SK-N-SH (cell line): ENCODE measurements around the gene MBD2. TPM values are rescaled to one million over a fixed set of nuclear protein-coding genes. Genes with fewer than 3 reads are reported as not detected.
"Not testable (repeated sequence)": the region's sequence is repeated elsewhere in the genome, so short reads cannot be mapped to it uniquely, and the experiment has no call there.

ENCODE experiments used
- CTCF ChIA-PET: fragments of 300-600, 350-600 bp; formaldehyde crosslinking; extraction: SDS; loops from one replicate; lab custom pipeline; 2021; lab: Yijun Ruan, JAX
- POLR2A ChIA-PET: fragments of 350-600 bp; sonication (Branson Sonifier 250); formaldehyde crosslinking; extraction: SDS; loops from one replicate; lab custom pipeline; 2020; ENCODE audit warnings: antibody characterized with exemption, inconsistent platforms; lab: Yijun Ruan, JAX
- DNase-seq: peaks from one replicate; pipeline ENCODE4 v3.0.0; 2012
- H2AFZ ChIP-seq: fragments of 200-600 bp; sonication (generic); 2 replicates; pipeline ENCODE4 v1.8.1; 2016; ENCODE audit warnings: antibody characterized with exemption, mild to moderate bottlenecking, low read depth
- H3F3A ChIP-seq: fragments of 200-600 bp; sonication (generic); replicated peaks from 2 replicates; pipeline ENCODE3; 2016; ENCODE audit warnings: antibody characterized with exemption, mild to moderate bottlenecking; ENCODE audit not compliant: insufficient read depth
- H3K27ac ChIP-seq, 2 experiments: fragments of 200-500 bp in 1 of 2; fragments of 200-600 bp in 1 of 2; sonication (Bioruptor generic) in 1 of 2; sonication (generic), shearing (Covaris generic) in 1 of 2; 2 replicates each; pipeline versions ENCODE4 v1.5.1 to v1.6.1; 2014 to 2016; ENCODE audit warnings: low read depth in 2 of 2, inconsistent platforms in 1 of 2, low read length in 1 of 2, mild to moderate bottlenecking in 1 of 2, mixed read lengths in 1 of 2
- H3K27me3 ChIP-seq: fragments of 200-600 bp; sonication (generic), shearing (Covaris generic); 2 replicates; pipeline ENCODE4 v1.6.1; 2016; ENCODE audit warnings: mixed run types; ENCODE audit not compliant: insufficient read depth
- H3K36me3 ChIP-seq, 2 experiments: fragments of 200-500 bp in 1 of 2; fragments of 200-600 bp in 1 of 2; sonication (Bioruptor generic) in 1 of 2; sonication (generic) in 1 of 2; replicated peaks in 1 of 2; 2 replicates each; pipeline versions ENCODE3 to v1.5.1; 2014 to 2016; ENCODE audit warnings: low read length in 1 of 2, mild to moderate bottlenecking in 1 of 2; ENCODE audit not compliant: insufficient read depth in 2 of 2, control insufficient read depth in 1 of 2
- H3K4me1 ChIP-seq, 2 experiments: fragments of 200-500 bp in 1 of 2; fragments of 200-600 bp in 1 of 2; sonication (Bioruptor generic) in 1 of 2; sonication (generic), shearing (Covaris generic) in 1 of 2; 2 replicates each; pipeline versions ENCODE4 v1.5.1 to v1.6.1; 2014 to 2016; ENCODE audit warnings: low read depth in 1 of 2, low read length in 1 of 2, mixed run types in 1 of 2; ENCODE audit not compliant: insufficient read depth in 2 of 2, control insufficient read depth in 1 of 2
- H3K4me2 ChIP-seq: fragments of 200-600 bp; sonication (generic), shearing (Covaris generic); 2 replicates; pipeline ENCODE4 v1.6.1; 2017; ENCODE audit warnings: mixed run types
- H3K4me3 ChIP-seq, 2 experiments: fragments of 200-500 bp in 1 of 2; fragments of 200-600 bp in 1 of 2; sonication (Bioruptor generic) in 1 of 2; sonication (generic), shearing (Covaris generic) in 1 of 2; 2 replicates each; pipeline versions ENCODE4 v1.5.1 to v1.8.1; 2014 to 2016; ENCODE audit warnings: low read depth in 2 of 2, inconsistent platforms in 1 of 2, low read length in 1 of 2, mild to moderate bottlenecking in 1 of 2, mixed read lengths in 1 of 2, moderate library complexity in 1 of 2
- H3K79me2 ChIP-seq: fragments of 200-600 bp; sonication (generic); 2 replicates; pipeline ENCODE4 v1.8.1; 2017; ENCODE audit warnings: mild to moderate bottlenecking; ENCODE audit not compliant: insufficient read depth
- H3K9ac ChIP-seq: fragments of 200-600 bp; sonication (generic); 2 replicates; pipeline ENCODE4 v1.6.1; 2017; ENCODE audit warnings: mixed run types
- H3K9me2 ChIP-seq: fragments of 200-600 bp; sonication (generic); 2 replicates; pipeline ENCODE4 v1.6.1; 2017; ENCODE audit warnings: mixed run types
- H3K9me3 ChIP-seq: fragments of 200-600 bp; sonication (generic); 2 replicates; pipeline ENCODE4 v1.6.1; 2017; ENCODE audit warnings: mixed run types, mild to moderate bottlenecking, moderate library complexity
- H4K20me1 ChIP-seq: fragments of 200-600 bp; sonication (generic); 2 replicates; pipeline ENCODE4 v1.6.1; 2017; ENCODE audit warnings: mild to moderate bottlenecking, mixed run types; ENCODE audit not compliant: insufficient read depth
- EP300 ChIP-seq, 2 experiments: IDR thresholded peaks; 2 replicates each; pipeline versions ENCODE4 v1.4.0 to v1.6.1; 2012; ENCODE audit warnings: borderline replicate concordance in 1 of 2, low read depth in 1 of 2, low read length in 1 of 2
- GABPA ChIP-seq: IDR thresholded peaks from 2 replicates; pipeline ENCODE4 v1.4.0; 2012; ENCODE audit warnings: low read depth, mild to moderate bottlenecking
- MXI1 ChIP-seq: IDR thresholded peaks from 2 replicates; pipeline ENCODE4 v1.6.1; 2012; ENCODE audit warnings: mild to moderate bottlenecking, low read depth, low read length, improper control_type of control experiment
- NFIC ChIP-seq: IDR thresholded peaks from 2 replicates; pipeline ENCODE4 v1.4.0; 2012; ENCODE audit warnings: borderline replicate concordance
- POLR2AphosphoS5 ChIP-seq: IDR thresholded peaks from 2 replicates; pipeline ENCODE4 v1.6.1; 2012; ENCODE audit warnings: low read depth, low read length
- RAD21 ChIP-seq: IDR thresholded peaks from 2 replicates; pipeline ENCODE4 v1.6.1; 2012; ENCODE audit warnings: mild to moderate bottlenecking, low read length
- RCOR1 ChIP-seq: fragments of 150-350 bp; IDR thresholded peaks from 2 replicates; pipeline ENCODE4 v1.6.1; 2017; ENCODE audit warnings: antibody characterized with exemption, low read length
- SIN3A ChIP-seq: IDR thresholded peaks from 2 replicates; pipeline ENCODE4 v1.6.1; 2012; ENCODE audit warnings: low read depth, mild to moderate bottlenecking, low read length, moderate library complexity, borderline replicate concordance
- TAF1 ChIP-seq: IDR thresholded peaks from 2 replicates; pipeline ENCODE4 v1.6.1; 2012; ENCODE audit warnings: low read depth, mild to moderate bottlenecking, low read length, moderate library complexity, borderline replicate concordance
- TCF12 ChIP-seq: IDR thresholded peaks from 2 replicates; pipeline ENCODE4 v1.4.0; 2012
- TEAD4 ChIP-seq: IDR thresholded peaks from 2 replicates; pipeline ENCODE4 v1.4.0; 2012; ENCODE audit warnings: mild to moderate bottlenecking, borderline replicate concordance; ENCODE audit not compliant: insufficient read depth
- WGBS: methylation state at CpG from one replicate; pipeline ENCODE4 v1.1.6; 2017; ENCODE audit warnings: low lambda C conversion rate; 5-methylcytosine and 5-hydroxymethylcytosine counted together
- polyA plus RNA-seq, 3 experiments: library from polyadenylated mRNA; depleted of rRNA; stranded (reverse); fragments of >200 nt; gene quantifications; 2 replicates each; pipeline ENCODE4 v1.2.3, GENCODE V29; 2012
- TF ChIP-seq, protein P1 (sequence below): fragments of 200-600 bp; sonication (generic); IDR thresholded peaks from 2 replicates; pipeline ENCODE4 v1.6.1; 2017; ENCODE audit warnings: antibody characterized with exemption, mild to moderate bottlenecking, moderate library complexity
- TF ChIP-seq, protein P2 (sequence below): IDR thresholded peaks from 2 replicates; pipeline ENCODE4; 2012

Gene MBD2
- polyA plus RNA-seq, 1 of the 3 experiments (the other 2 are of a cell fraction): 12.5 TPM

DNA sequence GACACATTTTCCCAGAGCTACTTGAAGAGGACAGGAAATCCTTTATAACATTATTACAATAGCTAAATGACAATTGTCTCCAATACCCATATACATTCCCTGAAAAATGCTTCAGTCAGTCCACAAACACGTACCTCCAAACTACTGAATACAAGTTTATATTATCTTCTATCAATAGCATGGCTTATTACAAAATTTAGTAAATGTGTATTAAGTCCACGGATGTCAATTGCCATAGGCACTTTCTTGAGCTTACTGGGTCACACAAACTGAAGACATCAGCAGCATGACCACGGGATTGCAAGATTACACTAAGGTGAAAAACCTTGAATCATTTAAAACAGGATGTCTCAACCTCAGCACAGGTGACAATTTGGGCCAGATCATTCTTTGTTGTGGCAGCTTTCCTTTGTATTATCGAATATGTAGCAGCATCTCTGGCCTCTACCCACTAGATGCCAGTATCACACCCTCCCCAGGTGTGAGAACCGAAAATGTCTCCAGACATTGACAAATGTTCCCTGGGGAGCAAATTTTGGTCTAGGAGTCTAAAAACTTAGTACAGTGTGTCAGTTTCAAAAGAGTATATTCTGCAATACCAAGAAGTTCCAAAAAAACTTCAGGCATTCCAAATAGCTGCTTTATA is 1.4 kb downstream of the MBD2 start:
- H3F3A ChIP-seq: no peaks in the 10 kb centered on the region
- H3K79me2 ChIP-seq: peaks cover 59% of the 10 kb centered on the region
- POLR2A ChIA-PET: interaction anchor here (1.7 kb wide), 1 partner anchor 47 kb away, joined by 5 read pairs; the partner anchor contains the start of gene POLI
- CTCF ChIA-PET: interaction anchor here (0.8 to 1.5 kb wide), 7 partner anchors 8 to 135 kb away, joined by 3 to 7 read pairs (median 4); partner anchors contain the start of gene C18orf54
- peak overlapping the region in 1 of 2 experiments; percentile 5; a peak in 2 of 4 replicates for H3K27ac ChIP-seq
- H3K4me1 ChIP-seq: peaks cover 11 to 15% of the 10 kb centered on the region in 2 experiments; a peak in 3 of 4 replicates
- H3K9me3 ChIP-seq: no peaks in the 10 kb centered on the region
- no peaks in the 10 kb centered on the region for H3K36me3 ChIP-seq
- peak overlapping the region; percentile 83 for H3K4me2 ChIP-seq
- TF ChIP-seq RAD21 (peak; percentile 45), EP300 (IDR thresholded peaks at IDR 0.05; ENCODE audit: borderline replicate concordance in 1 of 2, low read depth in 1 of 2, low read length in 1 of 2) (no peak)
- H4K20me1 ChIP-seq: peaks cover 57% of the 10 kb centered on the region
- no peaks in the 10 kb centered on the region for H3K27me3 ChIP-seq
- no peak overlapping the region for H2AFZ ChIP-seq
- WGBS: 28% methylated on average over 5 of the region's 5 CpGs
- H3K9me2 ChIP-seq: no peaks in the 10 kb centered on the region
- DNase-seq: no peak
- peak overlapping the region; percentile 73 to 81 for H3K4me3 ChIP-seq
- H3K9ac ChIP-seq: peak overlapping the region; percentile 67; the same call in 1 of the 2 replicates

DNA sequence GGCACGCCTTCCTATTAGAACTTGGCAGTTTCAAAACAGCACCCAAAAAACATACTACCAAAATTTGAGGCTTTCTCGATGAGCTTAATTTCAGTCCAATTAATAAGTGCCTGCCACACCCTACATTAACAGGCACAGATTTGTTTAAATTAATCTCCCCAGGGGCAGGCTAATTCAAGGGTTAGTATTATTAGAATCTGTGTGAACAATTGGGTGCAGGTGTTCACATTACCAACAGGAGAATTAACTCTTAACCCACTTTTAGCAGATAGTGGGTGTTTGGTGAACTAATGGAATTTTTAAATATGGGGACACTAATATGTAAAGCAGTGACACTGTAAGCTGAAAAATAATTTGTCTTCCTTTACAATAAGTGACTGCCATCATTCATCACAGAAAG is 4.1 kb downstream of the MBD2 start:
- ChIA-PET CTCF (no interaction called here), POLR2A (no interaction called here)
- Histone ChIP-seq H3K9ac (no peak overlapping the region), H3K4me1 (peaks cover 15 to 19% of the 10 kb centered on the region in 2 experiments; a peak in 3 of 4 replicates), H3F3A (no peaks in the 10 kb centered on the region), H3K27ac (no peak overlapping the region), H3K36me3 (no peaks in the 10 kb centered on the region), H2AFZ (no peak overlapping the region), H3K4me2 (no peak overlapping the region), H3K27me3 (no peaks in the 10 kb centered on the region), H4K20me1 (peaks cover 76% of the 10 kb centered on the region), H3K4me3 (no peak overlapping the region), H3K9me2 (no peaks in the 10 kb centered on the region), H3K9me3 (no peaks in the 10 kb centered on the region), H3K79me2 (peaks cover 86% of the 10 kb centered on the region)
- no peak for DNase-seq
- WGBS: 97% methylated on average over 2 of the region's 2 CpGs
- TF ChIP-seq MXI1: no peak

DNA sequence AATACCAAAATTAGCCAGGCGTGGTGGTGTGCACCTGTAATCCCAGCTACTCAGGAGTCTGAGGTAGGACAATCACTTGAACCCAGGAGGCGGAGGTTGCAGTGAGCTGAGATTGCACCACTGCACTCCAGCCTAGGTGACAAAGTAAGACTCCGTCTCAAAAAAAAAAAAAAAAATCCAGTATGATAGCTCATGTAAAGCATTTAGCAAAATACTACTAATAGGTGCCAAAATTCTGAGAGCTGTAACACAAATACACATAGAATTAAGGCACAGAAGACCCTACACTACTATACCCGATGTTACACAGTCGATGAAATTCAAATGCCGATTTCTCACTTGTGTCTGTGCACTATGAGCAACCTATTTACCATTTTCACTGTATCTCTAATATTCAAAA is 5.7 kb downstream of the MBD2 start:
- H3K9me2 ChIP-seq, POLR2A ChIA-PET: not testable (repeated sequence)
- 99% methylated on average over 6 of the region's 6 CpGs for WGBS

DNA sequence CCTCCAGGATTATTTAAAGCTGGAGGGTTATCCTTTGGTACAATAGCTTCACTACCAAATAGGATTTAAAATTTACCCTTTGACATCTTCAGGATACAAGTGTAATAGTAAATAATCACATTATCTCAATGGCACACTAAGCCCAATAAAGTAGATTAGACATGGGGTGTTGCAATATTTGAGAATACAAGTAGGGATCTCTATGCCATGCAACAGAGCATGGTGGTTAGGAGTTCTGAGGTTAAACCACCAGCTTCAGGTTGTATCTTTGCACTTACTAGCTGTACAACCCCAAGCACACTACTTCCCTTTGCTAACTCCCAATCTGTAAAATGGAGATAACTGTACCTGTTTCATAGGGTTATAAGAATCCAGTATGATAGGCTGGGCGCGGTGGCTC is 6.2 kb downstream of the MBD2 start:
- Histone ChIP-seq H2AFZ (no peak overlapping the region), H3K9ac (no peak overlapping the region), H3K4me2 (no peak overlapping the region), H3K79me2 (peaks cover 99% of the 10 kb centered on the region), H3K27me3 (no peaks in the 10 kb centered on the region), H3K4me1 (peaks cover 13 to 19% of the 10 kb centered on the region in 2 experiments; a peak in 3 of 4 replicates), H4K20me1 (peaks cover 77% of the 10 kb centered on the region), H3K9me3 (no peaks in the 10 kb centered on the region), H3K4me3 (no peak overlapping the region), H3K9me2 (no peaks in the 10 kb centered on the region), H3K36me3 (no peaks in the 10 kb centered on the region), H3K27ac (no peak overlapping the region), H3F3A (no peaks in the 10 kb centered on the region)
- POLR2A ChIA-PET: no interaction called here
- CTCF ChIA-PET: no interaction called here
- 95% methylated on average over 2 of the region's 2 CpGs for WGBS
- DNase-seq: no peak
- TF ChIP-seq TEAD4 (no peak), RCOR1 (no peak), SIN3A (no peak), TAF1 (no peak), NFIC (no peak), GABPA (no peak), POLR2AphosphoS5 (no peak), TCF12 (no peak)
- TF ChIP-seq, protein P1, sequence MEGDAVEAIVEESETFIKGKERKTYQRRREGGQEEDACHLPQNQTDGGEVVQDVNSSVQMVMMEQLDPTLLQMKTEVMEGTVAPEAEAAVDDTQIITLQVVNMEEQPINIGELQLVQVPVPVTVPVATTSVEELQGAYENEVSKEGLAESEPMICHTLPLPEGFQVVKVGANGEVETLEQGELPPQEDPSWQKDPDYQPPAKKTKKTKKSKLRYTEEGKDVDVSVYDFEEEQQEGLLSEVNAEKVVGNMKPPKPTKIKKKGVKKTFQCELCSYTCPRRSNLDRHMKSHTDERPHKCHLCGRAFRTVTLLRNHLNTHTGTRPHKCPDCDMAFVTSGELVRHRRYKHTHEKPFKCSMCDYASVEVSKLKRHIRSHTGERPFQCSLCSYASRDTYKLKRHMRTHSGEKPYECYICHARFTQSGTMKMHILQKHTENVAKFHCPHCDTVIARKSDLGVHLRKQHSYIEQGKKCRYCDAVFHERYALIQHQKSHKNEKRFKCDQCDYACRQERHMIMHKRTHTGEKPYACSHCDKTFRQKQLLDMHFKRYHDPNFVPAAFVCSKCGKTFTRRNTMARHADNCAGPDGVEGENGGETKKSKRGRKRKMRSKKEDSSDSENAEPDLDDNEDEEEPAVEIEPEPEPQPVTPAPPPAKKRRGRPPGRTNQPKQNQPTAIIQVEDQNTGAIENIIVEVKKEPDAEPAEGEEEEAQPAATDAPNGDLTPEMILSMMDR: no peak
- TF ChIP-seq, protein P2, sequence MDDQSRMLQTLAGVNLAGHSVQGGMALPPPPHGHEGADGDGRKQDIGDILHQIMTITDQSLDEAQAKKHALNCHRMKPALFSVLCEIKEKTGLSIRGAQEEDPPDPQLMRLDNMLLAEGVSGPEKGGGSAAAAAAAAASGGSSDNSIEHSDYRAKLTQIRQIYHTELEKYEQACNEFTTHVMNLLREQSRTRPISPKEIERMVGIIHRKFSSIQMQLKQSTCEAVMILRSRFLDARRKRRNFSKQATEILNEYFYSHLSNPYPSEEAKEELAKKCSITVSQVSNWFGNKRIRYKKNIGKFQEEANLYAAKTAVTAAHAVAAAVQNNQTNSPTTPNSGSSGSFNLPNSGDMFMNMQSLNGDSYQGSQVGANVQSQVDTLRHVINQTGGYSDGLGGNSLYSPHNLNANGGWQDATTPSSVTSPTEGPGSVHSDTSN: no peak

More for the DNA sequence above, 5.7 kb downstream of the MBD2 start:
- H3K27ac ChIP-seq, H3K27me3 ChIP-seq, H3K4me2 ChIP-seq, H3K9ac ChIP-seq, H3K36me3 ChIP-seq, H3F3A ChIP-seq, H3K9me3 ChIP-seq, CTCF ChIA-PET, H2AFZ ChIP-seq, DNase-seq, H3K4me3 ChIP-seq: not testable (repeated sequence)
- Histone ChIP-seq H3K79me2 (peaks cover 99% of the 10 kb centered on the region), H4K20me1 (peaks cover 81% of the 10 kb centered on the region), H3K4me1 (peaks cover 13 to 19% of the 10 kb centered on the region in 2 experiments; a peak in 3 of 4 replicates)
